Smooth muscle cell of the coronary artery (primary cell): Measurements from ENCODE around the gene INSR. TPM values are rescaled to one million over a fixed set of nuclear protein-coding genes. Genes with fewer than 3 reads are reported as not detected.

Experiments used
- total RNA-seq: library from RNA; depleted of rRNA; stranded (reverse); fragments of >200 nt; gene quantifications from 2 replicates; pipeline ENCODE4 v1.2.3, GENCODE V29; 2014; ENCODE audit warnings: low replicate concordance

Gene INSR
- 19.9 and 72.5 TPM in 2 replicates for total RNA-seq

DNA sequence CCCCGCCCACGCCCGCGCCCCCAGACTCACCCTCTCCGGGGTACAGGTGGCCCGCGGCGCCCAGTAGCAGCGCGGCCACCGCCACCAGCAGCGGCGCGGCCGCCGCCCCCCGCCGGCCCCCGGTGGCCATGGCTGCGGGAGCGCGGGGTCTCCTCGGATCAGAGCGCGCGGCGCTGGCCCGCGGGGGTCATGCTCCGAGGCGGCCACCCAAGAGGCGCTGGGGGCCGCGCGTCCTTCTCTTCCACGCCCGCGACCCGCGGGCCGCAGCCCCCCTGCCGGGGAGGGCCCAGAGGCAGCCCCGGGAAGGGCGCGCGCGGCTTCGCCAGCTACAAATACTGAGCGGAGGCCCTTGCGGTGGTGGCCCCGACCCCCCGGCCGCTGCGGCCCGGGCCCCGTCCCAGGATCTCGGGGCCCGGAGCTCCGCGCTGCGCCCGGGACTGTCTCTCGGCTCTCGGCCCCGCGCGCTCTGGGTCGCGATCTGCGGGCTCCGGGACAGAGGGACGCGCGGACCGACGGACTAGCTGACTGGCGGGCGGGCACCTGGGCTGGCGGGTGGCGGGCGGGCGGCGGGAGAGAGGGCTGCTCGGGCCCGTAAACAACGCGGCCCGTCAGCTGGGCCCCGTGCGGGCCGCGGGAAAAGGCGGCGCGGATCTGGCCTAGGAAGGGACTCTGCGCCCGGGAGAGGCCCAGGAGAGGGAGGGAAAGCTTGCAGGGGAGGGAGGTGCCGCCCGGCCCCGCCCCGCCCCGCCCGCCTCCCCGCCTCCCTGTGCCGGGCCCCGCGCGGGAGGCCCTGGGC, at the start of gene INSR:
INSR (minus strand) TSS at position 653 of the 796 bp plus-strand sequence; CDS start at position 130, 523 bp downstream.

GRCh38 chr19:7069042-7069903, 224.9 kb downstream of the INSR start, which contains the start of gene ZNF557:
ZNF557 (plus strand) TSS chr19:7069703; CDS start chr19:7075075, 5,372 bp downstream.

Other genes starting within 250 kb of the INSR start
- gene MBD3L2, start 245.1 kb downstream of the INSR start, total RNA-seq: not detected in 2 replicates
- gene MBD3L3, start 235.7 kb downstream of the INSR start, total RNA-seq: not detected in 2 replicates
- gene ZNF557, start 224.7 kb downstream of the INSR start, total RNA-seq: 13.0 and 17.8 TPM in 2 replicates
- gene ARHGEF18, start 54.5 kb upstream of the INSR start, total RNA-seq: 20.4 and 24.7 TPM in 2 replicates
- 1.5 and 2.9 TPM in 2 replicates for gene PEX11G, start 194.6 kb upstream of the INSR start, total RNA-seq
- 3.9 and 10.6 TPM in 2 replicates for gene ZNF358, start 221.7 kb upstream of the INSR start, total RNA-seq
- gene MCOLN1, start 228.2 kb upstream of the INSR start, total RNA-seq: 4.5 and 15.9 TPM in 2 replicates
- gene PNPLA6, start 241.3 kb upstream of the INSR start, total RNA-seq: 51.8 and 111 TPM in 2 replicates